GM12875 (cell line): ENCODE data around the gene ITGB1.

Experiments
- H3K4me3 ChIP-seq: one replicate; pipeline ENCODE4 v1.5.1; 2011; ENCODE audit warnings: low read depth, low read length, control low read depth
- CTCF ChIP-seq: IDR thresholded peaks from 2 replicates; pipeline ENCODE4 v1.5.1; 2011; ENCODE audit warnings: low read depth, mild to moderate bottlenecking, control low read depth, inconsistent platforms, low read length, moderate library complexity, borderline replicate concordance; ENCODE audit not compliant: insufficient read depth

The ITGB1 gene

GRCh38 chr10:32964270-32964669 lies 6.2 kb upstream of the ITGB1 start:
- no peak for TF ChIP-seq CTCF
- H3K4me3 ChIP-seq, result no peak overlapping the region

- no peak overlapping the region for H3K4me3 ChIP-seq
- TF ChIP-seq CTCF, result no peak
Measured at GRCh38 chr10:32963096-32963495, 5.1 kb upstream of the ITGB1 start.

DNA sequence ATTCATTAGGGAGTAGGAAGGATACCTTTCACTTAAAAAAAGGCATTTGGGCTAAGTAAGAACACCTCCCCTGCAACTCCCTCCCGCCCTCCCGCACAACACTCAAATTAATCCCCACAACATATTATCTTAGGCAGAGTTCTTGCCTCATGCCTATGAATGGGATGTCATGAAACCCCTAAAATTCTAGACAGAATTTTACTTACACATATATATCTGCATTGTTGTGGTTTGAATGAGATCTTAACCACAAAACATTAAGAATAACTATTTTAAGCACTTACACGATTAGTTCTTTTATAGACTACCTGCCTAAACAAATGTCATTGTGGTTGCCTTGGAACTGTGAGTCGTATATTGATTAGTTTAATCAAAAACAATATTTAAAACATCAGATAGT lies 4.5 kb upstream of the ITGB1 start:
- H3K4me3 ChIP-seq, result no peak overlapping the region
- TF ChIP-seq CTCF, result no peak

DNA sequence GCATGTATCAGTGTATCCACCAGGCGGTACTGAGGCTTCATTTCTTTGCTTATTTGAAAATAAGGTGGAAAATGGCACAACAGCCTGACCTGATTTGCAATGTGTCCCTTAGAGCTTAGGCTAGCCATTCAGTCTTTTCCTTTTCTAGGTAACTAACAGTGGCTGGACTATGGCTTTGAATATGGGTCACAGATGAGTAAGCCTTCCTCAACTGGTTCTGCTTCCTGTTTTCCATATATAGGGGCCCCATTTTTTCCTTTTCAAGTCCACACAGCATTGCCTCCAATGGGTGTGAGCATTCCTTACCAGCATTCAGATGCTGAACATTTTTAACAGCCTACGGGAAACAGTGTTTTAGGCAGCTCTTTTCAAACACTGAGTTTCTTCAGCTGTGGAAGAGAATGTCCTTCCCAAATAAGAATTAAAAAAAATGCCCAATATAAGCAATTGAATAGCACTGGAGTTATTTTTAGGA lies 3.9 kb upstream of the ITGB1 start:
- no peak for TF ChIP-seq CTCF
- H3K4me3 ChIP-seq, result no peak overlapping the region

DNA sequence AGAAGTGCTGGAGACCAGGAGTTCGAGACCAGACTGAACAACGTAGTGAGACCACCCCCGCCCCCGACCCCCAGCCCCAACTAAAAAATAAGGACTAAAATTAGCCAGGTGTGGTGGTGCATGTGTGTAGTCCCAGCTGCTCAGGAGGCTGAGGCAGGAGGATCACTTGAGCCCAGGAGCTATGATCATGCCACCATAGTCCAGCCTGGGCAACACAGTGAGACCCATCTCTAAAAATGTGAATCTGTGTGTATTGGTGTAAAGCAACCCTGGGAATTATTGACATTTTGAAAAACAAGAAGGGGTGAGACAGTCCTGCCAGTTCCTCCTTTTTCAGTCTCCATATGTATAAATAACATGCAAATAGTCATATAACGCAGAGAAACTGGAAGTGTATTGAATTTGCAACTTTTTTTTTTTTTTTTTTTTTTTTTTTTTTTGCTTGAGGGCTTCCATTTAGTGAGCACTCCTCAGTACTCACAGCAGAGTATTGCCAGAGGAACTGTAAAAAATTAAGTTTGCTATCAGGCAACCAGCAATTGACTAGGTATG lies 3.4 kb upstream of the ITGB1 start:
- no peak for TF ChIP-seq CTCF
- H3K4me3 ChIP-seq, result no peak overlapping the region

DNA sequence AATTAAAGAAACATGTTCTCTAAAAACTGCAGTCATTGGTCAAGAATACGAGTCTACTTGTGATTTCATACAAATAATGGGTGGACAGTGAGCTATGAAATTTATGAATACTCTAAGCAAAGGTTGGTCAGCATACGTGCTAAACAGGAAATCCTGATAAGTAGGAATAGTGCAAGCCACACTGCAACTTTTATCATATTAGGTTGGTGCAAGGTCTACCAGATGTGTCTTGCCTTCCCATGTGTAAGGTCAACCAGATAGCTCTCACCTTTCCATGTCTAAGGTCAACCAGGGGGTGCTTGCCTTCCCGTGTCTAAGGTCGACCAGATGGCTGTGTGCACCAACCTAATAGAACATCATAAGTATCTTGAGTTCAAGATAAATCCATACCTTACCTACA lies 2.0 kb upstream of the ITGB1 start:
- H3K4me3 ChIP-seq, result no peak overlapping the region
- TF ChIP-seq CTCF, result no peak

DNA sequence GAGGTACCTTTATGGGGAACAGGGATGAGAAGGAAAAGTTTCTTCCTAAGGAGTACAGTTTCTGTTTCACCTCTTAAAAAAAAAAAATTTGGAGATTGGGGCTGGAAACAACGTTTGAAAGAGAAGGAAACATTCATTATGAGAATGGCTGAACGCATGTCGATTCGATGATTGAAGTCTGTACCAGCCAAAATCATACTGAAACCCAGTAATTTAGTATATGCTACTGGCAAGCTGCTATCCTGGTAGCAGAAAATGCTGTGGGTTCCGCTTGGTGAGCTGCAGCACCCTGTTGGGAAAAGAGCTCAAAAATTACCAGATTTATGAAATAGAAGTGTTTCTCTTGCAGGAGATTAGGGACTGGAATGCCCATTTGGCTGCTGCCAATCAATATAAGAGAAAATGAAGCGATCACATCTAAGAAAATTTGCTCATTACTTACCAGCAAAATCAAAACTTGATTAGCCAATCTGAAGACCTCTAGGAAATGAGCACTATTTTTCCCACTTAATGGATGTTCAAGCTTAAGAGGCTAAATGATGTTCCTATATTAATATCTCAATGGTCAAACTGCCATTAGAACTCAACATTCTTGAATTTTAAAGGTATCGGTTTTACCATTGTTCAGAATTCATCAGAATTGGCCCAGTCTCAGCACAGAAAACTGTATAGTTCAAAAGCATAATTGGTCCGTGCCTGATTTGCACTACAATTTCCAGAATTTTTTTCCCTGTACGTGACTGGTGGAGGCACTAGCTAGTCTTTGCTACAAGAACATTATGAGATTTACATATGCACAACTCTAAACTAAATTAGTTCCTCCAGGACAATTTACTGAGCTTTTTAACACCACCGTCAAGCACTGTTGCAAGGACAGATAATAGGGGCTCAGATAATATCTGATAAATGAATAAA lies 1.2 kb upstream of the ITGB1 start:
- no peak for TF ChIP-seq CTCF
- no peak overlapping the region for H3K4me3 ChIP-seq
